ENCODE measurements around the gene ECI1.
"Not testable (repeated sequence)": the region's sequence is repeated elsewhere in the genome, so short reads cannot be mapped to it uniquely, and the experiment has no call there.

ECI1 gene

GRCh38 chr16:2210009-2210332 is 41.4 kb downstream of the ECI1 start:
- FAIRE-seq, result no peak

DNA sequence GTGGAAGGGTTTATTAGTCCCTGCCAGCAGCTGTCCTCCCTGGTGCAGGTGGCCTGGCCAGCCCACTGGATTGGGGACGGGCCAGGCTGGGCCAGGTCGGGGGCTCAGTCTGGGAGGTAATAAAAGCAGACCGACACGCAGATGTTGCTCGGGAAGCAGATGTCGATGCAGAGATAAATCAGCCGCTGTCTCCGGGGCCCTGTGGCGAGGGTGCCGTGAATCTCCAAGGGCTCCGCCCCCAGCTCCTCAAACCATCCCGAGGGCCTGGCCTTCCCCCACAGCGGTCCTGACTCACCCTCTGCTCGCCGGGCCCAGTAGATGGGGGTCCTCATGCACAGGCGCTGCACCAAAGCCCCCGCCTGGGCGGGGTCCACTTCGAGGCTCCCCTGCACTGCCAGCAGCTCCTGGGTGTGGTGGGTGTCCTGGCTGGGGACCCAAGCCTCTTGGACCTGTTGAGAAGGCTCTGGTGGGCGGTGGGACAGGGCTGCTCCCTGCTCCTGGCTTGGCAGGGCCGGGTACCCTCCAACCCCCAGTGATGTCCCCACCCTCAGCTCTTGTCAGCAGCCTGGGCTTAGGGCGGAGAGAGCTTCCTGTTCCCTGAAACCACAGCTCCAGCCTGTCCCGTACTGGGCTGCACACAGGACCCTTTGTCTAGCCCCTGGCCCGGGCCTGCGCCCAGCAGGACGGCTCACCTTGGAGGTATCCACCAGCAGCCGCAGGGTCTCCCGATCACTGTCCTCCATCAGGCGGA is 42.0 kb downstream of the ECI1 start:
- FAIRE-seq, result no peak

DNA sequence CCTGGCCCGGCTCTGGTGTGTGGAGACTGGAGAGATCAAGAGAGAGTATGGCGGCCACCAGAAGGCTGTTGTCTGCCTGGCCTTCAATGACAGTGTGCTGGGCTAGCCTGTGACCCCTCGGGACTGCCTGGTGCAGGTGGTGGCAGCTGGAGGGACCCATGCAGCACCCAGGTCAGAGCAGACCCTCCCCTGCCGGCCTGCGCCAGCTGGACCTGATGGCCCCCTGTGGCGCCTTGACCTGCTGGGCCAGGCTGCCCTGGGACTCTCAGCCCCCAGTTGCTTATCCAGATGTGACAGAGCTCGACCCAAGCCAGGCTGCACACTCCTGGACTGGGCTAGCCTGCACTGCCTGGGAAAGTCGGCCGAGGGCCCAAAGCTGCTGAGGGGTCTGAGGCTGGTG is 42.6 kb downstream of the ECI1 start:
- no peak for FAIRE-seq

- no peak for FAIRE-seq
Observed at GRCh38 chr16:2208308-2208707, 43.1 kb downstream of the ECI1 start.

- no peak for FAIRE-seq
Observed at GRCh38 chr16:2207872-2208271, 43.5 kb downstream of the ECI1 start.

- FAIRE-seq, result no peak
Observed at GRCh38 chr16:2206780-2207433, 44.5 kb downstream of the ECI1 start.

DNA sequence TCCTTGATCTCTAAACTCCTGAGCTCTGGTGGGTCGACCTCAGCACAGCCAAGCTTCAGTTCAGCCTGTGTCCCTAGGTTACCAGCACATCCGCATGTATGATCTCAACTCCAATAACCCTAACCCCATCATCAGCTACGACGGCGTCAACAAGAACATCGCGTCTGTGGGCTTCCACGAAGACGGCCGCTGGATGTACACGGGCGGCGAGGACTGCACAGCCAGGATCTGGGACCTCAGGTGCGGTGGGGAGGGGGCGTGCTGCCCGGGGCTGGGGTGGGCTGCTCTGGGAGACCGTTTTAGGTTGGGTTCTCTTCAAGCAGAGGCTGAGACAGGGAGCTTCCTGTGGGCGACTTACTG is 45.0 kb downstream of the ECI1 start:
- no peak for FAIRE-seq

GRCh38 chr16:2205967-2206313 is 45.4 kb downstream of the ECI1 start:
- FAIRE-seq, result no peak

GRCh38 chr16:2205104-2205966 is 46.1 kb downstream of the ECI1 start, which contains the start of gene MLST8:
TSS of gene MLST8 (plus strand) at chr16:2205454. CDS start at chr16:2206086, 632 bp downstream.
- FAIRE-seq, result no peak

GRCh38 chr16:2204416-2205103 is 46.8 kb downstream of the ECI1 start:
- FAIRE-seq, result no peak

GRCh38 chr16:2203119-2203688 is 48.2 kb downstream of the ECI1 start:
- not testable (repeated sequence) for FAIRE-seq

GRCh38 chr16:2200313-2200712 is 51.1 kb downstream of the ECI1 start:
- FAIRE-seq, result no peak

GRCh38 chr16:2199621-2200139 is 51.7 kb downstream of the ECI1 start:
- no peak for FAIRE-seq

- FAIRE-seq, result no peak
Observed at GRCh38 chr16:2199095-2199494, 52.3 kb downstream of the ECI1 start.

DNA sequence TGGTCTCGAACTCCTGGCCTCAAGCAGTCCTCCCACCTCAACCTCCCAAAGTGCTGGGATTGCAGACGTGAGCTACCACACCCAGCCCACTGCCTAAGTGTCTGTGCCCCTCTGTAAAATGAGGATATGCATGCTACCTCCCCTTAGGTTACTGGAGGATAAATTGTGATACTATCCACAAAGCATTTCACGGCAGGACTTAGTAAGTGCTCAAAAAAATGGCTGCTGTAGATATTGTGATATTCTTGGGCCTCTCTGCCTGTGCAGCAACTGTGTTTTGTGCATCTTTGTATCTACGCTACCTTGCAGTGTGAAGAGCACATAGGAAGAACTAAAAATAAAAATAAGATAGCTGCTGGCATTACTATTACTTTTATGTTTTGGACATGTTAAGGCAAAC is 53.1 kb downstream of the ECI1 start:
- FAIRE-seq, result no peak

- no peak for FAIRE-seq
Observed at GRCh38 chr16:2197765-2198164, 53.6 kb downstream of the ECI1 start.

DNA sequence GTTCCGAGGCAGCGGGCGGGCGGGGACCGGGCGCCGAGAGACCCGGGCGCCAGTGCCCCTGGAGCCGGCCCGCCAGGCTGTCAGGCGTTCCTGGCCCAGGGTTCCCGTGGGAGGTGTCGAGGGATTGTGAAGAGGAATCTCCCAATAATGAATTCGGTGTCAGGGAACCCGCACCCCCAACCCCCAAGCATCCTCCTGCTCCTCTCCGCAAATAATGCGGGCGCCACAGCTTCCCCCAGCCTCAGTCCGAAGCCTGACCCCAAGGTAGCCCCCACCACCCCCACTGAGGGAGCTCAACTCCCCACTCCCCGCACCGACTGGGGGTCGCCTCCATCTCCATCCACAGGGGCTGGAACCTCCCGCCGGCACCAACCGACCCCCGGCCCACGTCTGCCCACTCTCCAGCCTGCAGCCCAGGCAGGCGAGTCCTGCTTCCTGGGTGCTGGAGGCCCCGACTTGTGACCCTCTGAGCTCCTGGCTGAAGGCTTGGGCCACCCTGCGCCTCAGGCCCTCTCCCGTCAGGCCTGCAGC is 54.3 kb downstream of the ECI1 start:
- no peak for FAIRE-seq

- no peak for FAIRE-seq
Observed at GRCh38 chr16:2196162-2196980, 55.0 kb downstream of the ECI1 start, which contains the start of gene CASKIN1. TSS of gene CASKIN1 (minus strand) at chr16:2196605. CDS start at chr16:2196432, 173 bp downstream.

DNA sequence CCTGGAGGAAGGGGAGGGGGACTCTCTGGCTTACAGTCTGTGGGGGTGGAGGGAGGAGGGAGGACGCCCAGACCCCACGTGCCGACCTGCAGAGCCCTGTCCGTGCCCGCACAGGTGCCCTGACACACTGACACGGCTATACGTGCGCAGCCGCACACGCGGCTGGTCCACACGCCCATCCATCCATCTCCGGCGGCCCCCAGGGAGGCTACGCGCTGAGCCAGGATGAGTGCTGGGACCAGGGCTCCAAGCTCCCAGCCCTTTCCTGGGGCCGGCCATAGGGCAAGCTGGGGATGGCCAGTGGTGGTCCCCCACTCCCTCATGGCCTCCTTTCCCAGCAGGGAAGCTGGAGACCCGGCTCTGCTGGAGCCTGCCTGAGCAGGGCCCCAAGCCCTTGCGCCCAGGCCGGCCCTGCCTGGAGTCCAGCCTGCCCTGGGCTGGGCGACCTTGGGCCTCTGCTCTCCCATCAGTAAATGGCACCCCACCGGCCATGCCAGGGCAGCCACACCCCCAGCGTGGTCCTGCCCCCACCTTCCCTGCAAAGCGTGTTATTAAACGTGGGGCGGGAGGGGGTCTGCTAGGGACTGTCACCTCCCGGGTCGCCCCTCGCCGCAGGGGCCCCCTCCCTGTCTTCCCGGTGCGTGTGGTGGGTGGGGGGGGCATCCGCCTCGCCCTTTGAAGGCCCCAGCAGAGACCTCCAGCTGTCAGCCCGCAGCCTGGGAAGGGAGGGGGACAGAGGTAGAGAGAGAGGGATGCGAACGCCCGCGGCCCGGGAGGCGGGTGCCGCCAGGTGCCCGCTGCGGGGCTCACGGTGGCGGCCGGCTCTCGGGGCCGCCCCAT is 55.8 kb downstream of the ECI1 start:
- FAIRE-seq, result no peak

- no peak for FAIRE-seq
Observed at GRCh38 chr16:2194852-2195321, 56.5 kb downstream of the ECI1 start.
